ENCODE results near the gene RTL10.

The RTL10 gene

DNA sequence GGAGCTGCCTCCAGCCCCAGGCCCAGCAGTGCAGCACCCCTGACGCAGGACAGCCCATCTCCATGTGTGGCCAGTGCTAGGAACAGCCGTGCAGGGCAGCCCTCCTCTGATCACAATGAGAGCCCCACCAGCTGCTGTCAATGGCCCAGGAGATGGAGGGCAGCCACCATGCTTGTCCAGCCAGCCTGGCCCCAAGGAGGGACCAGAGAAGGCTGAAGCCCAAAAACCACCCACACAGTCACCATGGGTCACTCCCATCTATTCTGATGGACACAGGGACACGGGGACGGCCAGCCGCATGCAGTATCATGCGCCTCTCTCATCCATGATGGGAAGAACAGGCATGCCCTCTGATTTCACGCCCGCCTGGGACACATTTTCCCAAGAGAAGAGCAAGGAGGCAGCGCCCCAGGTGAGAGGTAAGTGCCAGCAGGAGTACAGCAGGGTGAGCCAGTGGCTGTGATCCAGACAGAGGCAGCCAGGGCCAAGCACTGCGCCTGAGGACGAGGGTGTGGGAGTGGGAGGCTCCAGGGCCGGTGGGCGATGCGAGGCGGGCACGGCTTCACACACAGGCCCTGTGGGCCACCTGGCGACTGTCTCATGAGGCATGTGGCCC is 33.6 kb upstream of the RTL10 start:
- no peaks in the 10 kb centered on the region for H3K36me3 ChIP-seq (replicated peaks; ENCODE audit: insufficient read depth, low read length)
- H3K4me2 ChIP-seq (ENCODE audit: low read depth, low read length): no peak overlapping the region
- no peaks in the 10 kb centered on the region for H3K9me2 ChIP-seq (replicated peaks; ENCODE audit: insufficient read depth, low read length)
- no peaks in the 10 kb centered on the region for H4K20me1 ChIP-seq (ENCODE audit: insufficient read depth, low read length)
- H3K4me1 ChIP-seq (ENCODE audit: low read length): peaks cover 26% of the 10 kb centered on the region
- no peaks in the 10 kb centered on the region for H3K27me3 ChIP-seq (replicated peaks; ENCODE audit: insufficient read depth, low read length)
- no peak overlapping the region for H2AFZ ChIP-seq (ENCODE audit: low read length)
- peaks cover 17% of the 10 kb centered on the region for H3F3A ChIP-seq (ENCODE audit: insufficient read depth, low read length)
- no peaks in the 10 kb centered on the region for H3K79me2 ChIP-seq (ENCODE audit: low read length)
- no peak for DNase-seq
- H3K4me3 ChIP-seq (ENCODE audit: low read length): no peak overlapping the region
- H3K9ac ChIP-seq (ENCODE audit: low read length): no peak overlapping the region
- no peaks in the 10 kb centered on the region for H3K9me3 ChIP-seq (replicated peaks; ENCODE audit: insufficient read depth, low read length)
- H3K27ac ChIP-seq (ENCODE audit: low read length): no peak overlapping the region
- TF ChIP-seq EZH2phosphoT487 (IDR thresholded peaks at IDR 0.05; ENCODE audit: low read length) (no peak), EZH2 (optimal IDR thresholded peaks at IDR 0.05; ENCODE audit: low read depth, low read length) (no peak)
- TF ChIP-seq, protein P1, sequence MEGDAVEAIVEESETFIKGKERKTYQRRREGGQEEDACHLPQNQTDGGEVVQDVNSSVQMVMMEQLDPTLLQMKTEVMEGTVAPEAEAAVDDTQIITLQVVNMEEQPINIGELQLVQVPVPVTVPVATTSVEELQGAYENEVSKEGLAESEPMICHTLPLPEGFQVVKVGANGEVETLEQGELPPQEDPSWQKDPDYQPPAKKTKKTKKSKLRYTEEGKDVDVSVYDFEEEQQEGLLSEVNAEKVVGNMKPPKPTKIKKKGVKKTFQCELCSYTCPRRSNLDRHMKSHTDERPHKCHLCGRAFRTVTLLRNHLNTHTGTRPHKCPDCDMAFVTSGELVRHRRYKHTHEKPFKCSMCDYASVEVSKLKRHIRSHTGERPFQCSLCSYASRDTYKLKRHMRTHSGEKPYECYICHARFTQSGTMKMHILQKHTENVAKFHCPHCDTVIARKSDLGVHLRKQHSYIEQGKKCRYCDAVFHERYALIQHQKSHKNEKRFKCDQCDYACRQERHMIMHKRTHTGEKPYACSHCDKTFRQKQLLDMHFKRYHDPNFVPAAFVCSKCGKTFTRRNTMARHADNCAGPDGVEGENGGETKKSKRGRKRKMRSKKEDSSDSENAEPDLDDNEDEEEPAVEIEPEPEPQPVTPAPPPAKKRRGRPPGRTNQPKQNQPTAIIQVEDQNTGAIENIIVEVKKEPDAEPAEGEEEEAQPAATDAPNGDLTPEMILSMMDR (IDR thresholded peaks at IDR 0.05; ENCODE audit: low read length): no peak

GRCh38 chr22:19887256-19887985 is 32.7 kb upstream of the RTL10 start:
- Histone ChIP-seq H4K20me1 (ENCODE audit: insufficient read depth, low read length) (no peaks in the 10 kb centered on the region), H3K9ac (ENCODE audit: low read length) (no peak overlapping the region), H3K79me2 (ENCODE audit: low read length) (no peaks in the 10 kb centered on the region), H3K27me3 (replicated peaks; ENCODE audit: insufficient read depth, low read length) (no peaks in the 10 kb centered on the region), H3K27ac (ENCODE audit: low read length) (no peak overlapping the region), H2AFZ (ENCODE audit: low read length) (no peak overlapping the region), H3F3A (ENCODE audit: insufficient read depth, low read length) (peaks cover 13% of the 10 kb centered on the region), H3K9me2 (replicated peaks; ENCODE audit: insufficient read depth, low read length) (no peaks in the 10 kb centered on the region), H3K4me2 (ENCODE audit: low read depth, low read length) (no peak overlapping the region), H3K9me3 (replicated peaks; ENCODE audit: insufficient read depth, low read length) (no peaks in the 10 kb centered on the region), H3K36me3 (replicated peaks; ENCODE audit: insufficient read depth, low read length) (no peaks in the 10 kb centered on the region), H3K4me1 (ENCODE audit: low read length) (peaks cover 20% of the 10 kb centered on the region), H3K4me3 (ENCODE audit: low read length) (no peak overlapping the region)
- no peak for DNase-seq
- TF ChIP-seq, protein P1 (IDR thresholded peaks at IDR 0.05; ENCODE audit: low read length): no peak
- TF ChIP-seq EZH2phosphoT487 (IDR thresholded peaks at IDR 0.05; ENCODE audit: low read length) (no peak), EZH2 (optimal IDR thresholded peaks at IDR 0.05; ENCODE audit: low read depth, low read length) (no peak)

DNA sequence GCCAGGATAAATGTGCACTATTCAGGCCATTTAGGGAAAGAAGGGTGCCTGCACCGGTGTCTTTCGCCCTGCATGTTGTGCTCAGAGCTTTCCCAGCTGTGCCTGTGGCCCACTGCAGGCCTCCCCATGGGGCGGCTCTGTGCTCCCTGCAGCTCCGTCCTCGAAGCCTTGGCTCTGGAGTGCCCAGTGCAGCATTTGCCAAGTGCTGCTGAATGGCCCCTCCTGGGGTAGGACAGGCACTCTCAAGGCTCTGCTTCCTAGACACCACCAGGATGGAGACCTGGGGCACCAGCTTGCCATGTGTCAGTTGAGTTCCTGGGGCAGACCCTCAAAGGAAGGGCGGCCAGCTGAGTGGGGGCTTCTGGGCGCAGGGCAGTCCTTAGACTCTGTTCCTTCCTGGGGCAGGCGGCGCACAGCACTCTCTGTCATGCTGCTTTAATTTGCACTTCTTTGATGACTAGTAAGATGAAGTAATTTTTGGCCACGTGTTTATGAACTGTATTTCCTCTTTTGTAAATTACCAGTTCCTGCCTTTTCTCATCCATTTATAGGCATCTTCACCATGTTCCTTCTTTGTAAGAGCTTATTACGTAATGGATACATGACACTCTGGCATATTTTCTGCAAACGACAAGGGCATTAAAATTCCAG is 32.1 kb upstream of the RTL10 start:
- Histone ChIP-seq H3K9me2 (replicated peaks; ENCODE audit: insufficient read depth, low read length) (no peaks in the 10 kb centered on the region), H3K79me2 (ENCODE audit: low read length) (no peaks in the 10 kb centered on the region), H3K9ac (ENCODE audit: low read length) (no peak overlapping the region), H3K4me2 (ENCODE audit: low read depth, low read length) (no peak overlapping the region), H3K27ac (ENCODE audit: low read length) (no peak overlapping the region), H3F3A (ENCODE audit: insufficient read depth, low read length) (peaks cover 6% of the 10 kb centered on the region), H3K4me1 (ENCODE audit: low read length) (peaks cover 13% of the 10 kb centered on the region), H2AFZ (ENCODE audit: low read length) (no peak overlapping the region), H3K4me3 (ENCODE audit: low read length) (no peak overlapping the region), H3K9me3 (replicated peaks; ENCODE audit: insufficient read depth, low read length) (no peaks in the 10 kb centered on the region), H3K36me3 (replicated peaks; ENCODE audit: insufficient read depth, low read length) (no peaks in the 10 kb centered on the region), H4K20me1 (ENCODE audit: insufficient read depth, low read length) (no peaks in the 10 kb centered on the region), H3K27me3 (replicated peaks; ENCODE audit: insufficient read depth, low read length) (no peaks in the 10 kb centered on the region)
- no peak for DNase-seq
- no peak for TF ChIP-seq EZH2phosphoT487 (IDR thresholded peaks at IDR 0.05; ENCODE audit: low read length)
- TF ChIP-seq, protein P1 (IDR thresholded peaks at IDR 0.05; ENCODE audit: low read length): no peak
- TF ChIP-seq EZH2 (optimal IDR thresholded peaks at IDR 0.05; ENCODE audit: low read depth, low read length): no peak

All from MM.1S (cell line).